H9 (cell line): ENCODE results near the gene SH2D3C. TPM values are rescaled to one million over a fixed set of nuclear protein-coding genes. Genes with fewer than 3 reads are reported as not detected.

Source experiments
- DNase-seq: peaks from one replicate; pipeline ENCODE4 v3.0.0-alpha.2; 2017
- H2AFZ ChIP-seq: one replicate; pipeline ENCODE4 v1.6.1; 2013; ENCODE audit warnings: mild to moderate bottlenecking, low read length, control low read depth, moderate library complexity
- H2AK5ac ChIP-seq: 2 replicates; pipeline ENCODE4 v1.6.1; 2013; ENCODE audit warnings: low read length, control low read depth, mixed read lengths; ENCODE audit not compliant: insufficient read length
- H2BK120ac ChIP-seq: one replicate; pipeline ENCODE4 v1.6.1; 2013; ENCODE audit warnings: low read depth, mild to moderate bottlenecking, low read length, control low read depth, inconsistent platforms; ENCODE audit not compliant: poor library complexity, severe bottlenecking
- H2BK12ac ChIP-seq: 2 replicates; pipeline ENCODE4 v1.6.1; 2013; ENCODE audit warnings: low read length, control low read depth, mixed read lengths, low read depth; ENCODE audit not compliant: insufficient read length
- H2BK15ac ChIP-seq: 2 replicates; pipeline ENCODE4 v1.6.1; 2013; ENCODE audit warnings: low read depth, low read length, control low read depth
- H2BK20ac ChIP-seq: one replicate; pipeline ENCODE4 v1.6.1; 2013; ENCODE audit warnings: low read depth, mild to moderate bottlenecking, low read length, control low read depth, inconsistent platforms; ENCODE audit not compliant: poor library complexity, severe bottlenecking
- H2BK5ac ChIP-seq: 2 replicates; pipeline ENCODE4 v1.6.1; 2013; ENCODE audit warnings: low read length, control low read depth, mixed read lengths; ENCODE audit not compliant: insufficient read length
- H3K14ac ChIP-seq: 2 replicates; pipeline ENCODE4 v1.6.1; 2013; ENCODE audit warnings: low read length, control low read depth; ENCODE audit not compliant: insufficient read depth
- H3K18ac ChIP-seq: 2 replicates; pipeline ENCODE4 v1.6.1; 2013; ENCODE audit warnings: low read depth, mild to moderate bottlenecking, mixed read lengths, low read length, control low read depth; ENCODE audit not compliant: insufficient read length
- H3K23ac ChIP-seq: 2 replicates; pipeline ENCODE4 v1.6.1; 2013; ENCODE audit warnings: low read length, control low read depth, mixed read lengths, low read depth; ENCODE audit not compliant: insufficient read length
- H3K23me2 ChIP-seq: 2 replicates; pipeline ENCODE4 v1.6.1; 2013; ENCODE audit warnings: low read depth, mild to moderate bottlenecking, mixed read lengths, low read length, control low read depth; ENCODE audit not compliant: insufficient read length, poor library complexity, severe bottlenecking
- H3K27ac ChIP-seq: 2 replicates; pipeline ENCODE4 v1.5.1; 2013; ENCODE audit warnings: low read length, control low read depth, mixed read lengths, low read depth; ENCODE audit not compliant: insufficient read length
- H3K27me3 ChIP-seq: 2 replicates; pipeline ENCODE4 v1.6.1; 2013; ENCODE audit warnings: low read length, control low read depth, inconsistent platforms; ENCODE audit not compliant: insufficient read depth
- H3K4ac ChIP-seq: 2 replicates; pipeline ENCODE4 v1.6.1; 2013; ENCODE audit warnings: low read depth, mild to moderate bottlenecking, control low read depth, inconsistent platforms, low read length, moderate library complexity
- H3K4me1 ChIP-seq: 2 replicates; pipeline ENCODE4 v1.6.1; 2013; ENCODE audit warnings: low read length, control low read depth, inconsistent platforms; ENCODE audit not compliant: insufficient read depth
- H3K4me2 ChIP-seq: 2 replicates; pipeline ENCODE4 v1.6.1; 2013; ENCODE audit warnings: low read length, control low read depth, mixed read lengths; ENCODE audit not compliant: insufficient read length, insufficient read depth
- H3K56ac ChIP-seq: 2 replicates; pipeline ENCODE4 v1.6.1; 2013; ENCODE audit warnings: low read depth, mild to moderate bottlenecking, mixed read lengths, low read length, control low read depth; ENCODE audit not compliant: insufficient read length
- H3K79me1 ChIP-seq: 2 replicates; pipeline ENCODE4 v1.6.1; 2013; ENCODE audit warnings: low read depth, mild to moderate bottlenecking, moderate library complexity, low read length, control low read depth, inconsistent platforms; ENCODE audit not compliant: insufficient read depth, poor library complexity, severe bottlenecking
- H3K79me2 ChIP-seq: 2 replicates; pipeline ENCODE4 v1.6.1; 2013; ENCODE audit warnings: low read length, control low read depth, inconsistent platforms; ENCODE audit not compliant: insufficient read depth
- H3K9ac ChIP-seq: 2 replicates; pipeline ENCODE4 v1.6.1; 2013; ENCODE audit warnings: low read length, control low read depth, mixed read lengths; ENCODE audit not compliant: insufficient read length; ENCODE audit errors: extremely low read depth
- H3K9me3 ChIP-seq: one replicate; pipeline ENCODE4 v1.6.1; 2013; ENCODE audit warnings: low read depth, low read length, inconsistent platforms; ENCODE audit not compliant: control insufficient read depth
- H3T11ph ChIP-seq: one replicate; pipeline ENCODE4 v1.6.1; 2013; ENCODE audit warnings: mild to moderate bottlenecking, low read length, control low read depth, inconsistent platforms
- H4K20me1 ChIP-seq: one replicate; pipeline ENCODE4 v1.6.1; 2013; ENCODE audit not compliant: control insufficient read depth, insufficient read length, insufficient read depth
- H4K5ac ChIP-seq: 2 replicates; pipeline ENCODE4 v1.6.1; 2013; ENCODE audit warnings: low read depth, mild to moderate bottlenecking, mixed read lengths, low read length, control low read depth; ENCODE audit not compliant: insufficient read length
- H4K8ac ChIP-seq: replicated peaks from 2 replicates; pipeline ENCODE4 v1.6.1; 2013; ENCODE audit warnings: low read length, control low read depth, mixed read lengths, low read depth; ENCODE audit not compliant: insufficient read length
- H4K91ac ChIP-seq: 2 replicates; pipeline ENCODE4 v1.6.1; 2013; ENCODE audit warnings: low read depth, mild to moderate bottlenecking, moderate library complexity, mixed read lengths, low read length, control low read depth; ENCODE audit not compliant: insufficient read length
- H3K27ac Mint-ChIP-seq, 3 experiments: 2 replicates in 2 of 3; 3 replicates in 1 of 3; pipeline ENCODE4 v1.8.0; 2020 to 2021; ENCODE audit warnings: mixed read lengths in 3 of 3, mild to moderate bottlenecking in 1 of 3, moderate library complexity in 1 of 3
- H3K27me3 Mint-ChIP-seq: 2 replicates; pipeline ENCODE4 v1.8.0; 2021; ENCODE audit warnings: low read depth, mild to moderate bottlenecking, moderate library complexity, mixed read lengths
- H3K36me3 Mint-ChIP-seq, 3 experiments: 2 replicates in 2 of 3; 3 replicates in 1 of 3; pipeline ENCODE4 v1.8.0; 2020 to 2021; ENCODE audit warnings: low read depth in 3 of 3, mixed read lengths in 3 of 3; ENCODE audit not compliant: insufficient read depth in 1 of 3
- H3K4me1 Mint-ChIP-seq, 2 experiments: 2 replicates each; pipeline ENCODE4 v1.8.0; 2020; ENCODE audit warnings: mixed read lengths in 2 of 2
- H3K4me3 Mint-ChIP-seq, 2 experiments: 2 replicates in 1 of 2; 3 replicates in 1 of 2; pipeline ENCODE4 v1.8.0; 2020 to 2021; ENCODE audit warnings: mild to moderate bottlenecking in 2 of 2, mixed read lengths in 2 of 2, moderate library complexity in 1 of 2
- H3K9me3 Mint-ChIP-seq, 2 experiments: 2 replicates in 1 of 2; 3 replicates in 1 of 2; pipeline ENCODE4 v1.8.0; 2020; ENCODE audit warnings: mild to moderate bottlenecking in 2 of 2, mixed read lengths in 2 of 2, moderate library complexity in 1 of 2
- WGBS: extraction: QIAGEN DNeasy Blood & Tissue Kit; methylation state at CpG from one replicate; pipeline ENCODE4 v1.1.7; 2013; ENCODE audit warnings: missing lambda C conversion rate, low lambda C conversion rate, mixed read lengths; ENCODE audit not compliant: insufficient read length; ENCODE audit errors: extremely low coverage; 5-methylcytosine and 5-hydroxymethylcytosine counted together
- total RNA-seq: library from RNA; stranded (reverse); gene quantifications from 2 replicates; pipeline ENCODE4 v1.2.1, GENCODE V29; 2021
- TF ChIP-seq, protein P1 (sequence below): fragments of 200-600 bp; sonication (generic); conservative IDR thresholded peaks from 3 replicates; pipeline ENCODE4 v1.8.0; 2021; ENCODE audit warnings: antibody characterized with exemption, mild to moderate bottlenecking

The SH2D3C gene
- total RNA-seq, 1 experiment from 2014 or later: 1.7 TPM

DNA sequence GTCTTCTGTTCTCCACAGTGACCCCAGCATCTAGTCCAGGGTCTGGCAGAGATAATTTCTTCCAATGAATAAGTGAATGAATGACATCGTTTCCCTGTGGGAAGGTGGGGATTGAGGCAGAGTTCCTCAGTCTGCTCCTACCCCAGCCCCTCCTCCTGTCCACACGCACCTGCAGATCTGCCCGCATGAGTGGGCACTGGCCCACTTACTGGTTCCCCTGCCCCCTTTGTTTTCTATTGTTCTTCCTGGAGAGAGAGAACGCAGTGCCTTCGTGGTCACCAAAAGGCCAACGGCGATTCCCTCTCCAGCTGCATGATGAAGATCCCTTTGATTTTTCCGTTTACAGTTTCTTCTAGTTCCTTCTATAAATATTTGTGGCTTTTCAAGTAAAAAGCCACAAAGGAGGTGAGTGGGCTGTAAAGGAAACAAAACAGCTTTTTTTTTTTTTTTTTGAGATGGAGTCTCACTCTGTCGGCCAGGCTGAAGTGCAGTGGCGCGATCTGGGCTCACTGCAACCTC lies 18.4 kb upstream of the SH2D3C start:
- Histone ChIP-seq H2BK120ac (no peak overlapping the region), H2AK5ac (no peak overlapping the region), H2BK5ac (no peak overlapping the region), H3K4me1 (no peaks in the 10 kb centered on the region), H4K20me1 (no peaks in the 10 kb centered on the region), H3K79me1 (no peaks in the 10 kb centered on the region), H2BK20ac (no peak overlapping the region), H3K9ac (no peak overlapping the region), H2BK12ac (no peak overlapping the region), H3K4me2 (no peak overlapping the region), H3K23ac (no peak overlapping the region), H3K23me2 (no peaks in the 10 kb centered on the region), H3T11ph (no peak overlapping the region), H3K27ac (no peak overlapping the region), H3K9me3 (no peaks in the 10 kb centered on the region), H3K4ac (no peak overlapping the region), H4K8ac (no peak overlapping the region), H2AFZ (no peak overlapping the region), H4K91ac (no peak overlapping the region), H4K5ac (no peak overlapping the region), H2BK15ac (no peak overlapping the region), H3K79me2 (no peaks in the 10 kb centered on the region), H3K14ac (no peak overlapping the region), H3K56ac (no peak overlapping the region), H3K18ac (no peak overlapping the region), H3K27me3 (no peaks in the 10 kb centered on the region)
- Mint-ChIP-seq H3K4me1 (peaks cover 8 to 14% of the 10 kb centered on the region in 2 experiments), H3K27me3 (peaks cover 8% of the 10 kb centered on the region; the same call in 1 of the 2 replicates), H3K9me3 (no peaks in the 10 kb centered on the region), H3K36me3 (peaks cover 0 to 10% (median 7%) of the 10 kb centered on the region in 3 experiments; a peak in 4 of 7 replicates), H3K27ac (peak overlapping the region in 2 of 3 experiments; percentile 24 to 33; a peak in 2 of 7 replicates), H3K4me3 (no peak overlapping the region)
- TF ChIP-seq, protein P1, sequence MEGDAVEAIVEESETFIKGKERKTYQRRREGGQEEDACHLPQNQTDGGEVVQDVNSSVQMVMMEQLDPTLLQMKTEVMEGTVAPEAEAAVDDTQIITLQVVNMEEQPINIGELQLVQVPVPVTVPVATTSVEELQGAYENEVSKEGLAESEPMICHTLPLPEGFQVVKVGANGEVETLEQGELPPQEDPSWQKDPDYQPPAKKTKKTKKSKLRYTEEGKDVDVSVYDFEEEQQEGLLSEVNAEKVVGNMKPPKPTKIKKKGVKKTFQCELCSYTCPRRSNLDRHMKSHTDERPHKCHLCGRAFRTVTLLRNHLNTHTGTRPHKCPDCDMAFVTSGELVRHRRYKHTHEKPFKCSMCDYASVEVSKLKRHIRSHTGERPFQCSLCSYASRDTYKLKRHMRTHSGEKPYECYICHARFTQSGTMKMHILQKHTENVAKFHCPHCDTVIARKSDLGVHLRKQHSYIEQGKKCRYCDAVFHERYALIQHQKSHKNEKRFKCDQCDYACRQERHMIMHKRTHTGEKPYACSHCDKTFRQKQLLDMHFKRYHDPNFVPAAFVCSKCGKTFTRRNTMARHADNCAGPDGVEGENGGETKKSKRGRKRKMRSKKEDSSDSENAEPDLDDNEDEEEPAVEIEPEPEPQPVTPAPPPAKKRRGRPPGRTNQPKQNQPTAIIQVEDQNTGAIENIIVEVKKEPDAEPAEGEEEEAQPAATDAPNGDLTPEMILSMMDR: no peak
- no peak for DNase-seq
- no CpG with 5 or more reads among the region's 11 CpGs for WGBS
